ENCODE data around the gene TMED7. TPM values are rescaled to one million over a fixed set of nuclear protein-coding genes. Genes with fewer than 3 reads are reported as not detected.

The TMED7 gene
- total RNA-seq: 60.9 and 82.9 TPM in 2 replicates

GRCh38 chr5:115625579-115626444 lies at the start of gene TMED7:
TSS of gene TMED7 (minus strand) at chr5:115626036. CDS start at chr5:115625792, 244 bp downstream.

GRCh38 chr5:115601701-115602590 lies 23.9 kb downstream of the TMED7 start, which contains the start of gene TICAM2:
TSS of gene TICAM2 (minus strand) at chr5:115602479. CDS start at chr5:115581256, 21,223 bp downstream.

Other genes starting within 250 kb of the TMED7 start
- 5.4 and 8.1 TPM in 2 replicates for gene FEM1C, start 81.3 kb downstream of the TMED7 start, total RNA-seq
- gene TICAM2, start 23.6 kb downstream of the TMED7 start, total RNA-seq: 0.56 and 1.1 TPM in 2 replicates
- gene CDO1, start 190.6 kb upstream of the TMED7 start, total RNA-seq: not detected in 2 replicates
- gene ATG12, start 215.5 kb upstream of the TMED7 start, total RNA-seq: 14.3 and 23.7 TPM in 2 replicates
- 87.0 and 224 TPM in 2 replicates for gene AP3S1, start 215.9 kb upstream of the TMED7 start, total RNA-seq

All from airway epithelial cell (primary cell).